Endometrium (tissue), 2 donors: ENCODE data around the gene PRKCI.
A peak's percentile ranks its signal among the peaks of the same experiment; 100 is the strongest.
"Not testable (repeated sequence)": the region's sequence is repeated elsewhere in the genome, so short reads cannot be mapped to it uniquely, and the experiment has no call there.

Source experiments
- FAIRE-seq: peaks from 2 replicates; lab custom pipeline; 2012; peaks lifted over from hg19 to GRCh38; lab: Jason Lieb, UNC
- donor health status: control.
- donor health status: control.

Gene PRKCI

GRCh38 chr3:170225166-170225565 is 2.9 kb downstream of the PRKCI start:
- no peak for FAIRE-seq

GRCh38 chr3:170226426-170226960 is 4.3 kb downstream of the PRKCI start:
- FAIRE-seq, result no peak

GRCh38 chr3:170228093-170228766 is 6.0 kb downstream of the PRKCI start:
- no peak for FAIRE-seq

GRCh38 chr3:170232266-170232665 is 10.0 kb downstream of the PRKCI start:
- no peak for FAIRE-seq

- FAIRE-seq, result peak; percentile 87
These were observed 11.3 kb downstream of the PRKCI start for GRCh38 chr3:170233530-170233929.

GRCh38 chr3:170240142-170240541 is 17.9 kb downstream of the PRKCI start:
- FAIRE-seq, result no peak

GRCh38 chr3:170240671-170241070 is 18.4 kb downstream of the PRKCI start:
- FAIRE-seq, result no peak

GRCh38 chr3:170244576-170244975 is 22.4 kb downstream of the PRKCI start:
- FAIRE-seq, result no peak

- FAIRE-seq, result no peak
These were observed 25.7 kb downstream of the PRKCI start for GRCh38 chr3:170247875-170248274.

- no peak for FAIRE-seq
These were observed 34.4 kb downstream of the PRKCI start for GRCh38 chr3:170256597-170256996.

- no peak for FAIRE-seq
These were observed 34.9 kb downstream of the PRKCI start for GRCh38 chr3:170257145-170257544.

GRCh38 chr3:170258105-170258487 is 35.9 kb downstream of the PRKCI start:
- FAIRE-seq, result no peak

GRCh38 chr3:170259907-170260306 is 37.7 kb downstream of the PRKCI start:
- no peak for FAIRE-seq

GRCh38 chr3:170267793-170268192 is 45.6 kb downstream of the PRKCI start:
- FAIRE-seq, result no peak

- FAIRE-seq, result not testable (repeated sequence)
These were observed 47.5 kb downstream of the PRKCI start for GRCh38 chr3:170269673-170270254.

GRCh38 chr3:170270282-170270881 is 48.2 kb downstream of the PRKCI start:
- no peak for FAIRE-seq

- no peak for FAIRE-seq
These were observed 52.4 kb downstream of the PRKCI start for GRCh38 chr3:170274641-170275040.

- FAIRE-seq, result no peak
These were observed 53.6 kb downstream of the PRKCI start for GRCh38 chr3:170275832-170276231.

- FAIRE-seq, result not testable (repeated sequence)
These were observed 55.1 kb downstream of the PRKCI start for GRCh38 chr3:170277311-170277710.

- FAIRE-seq, result no peak
These were observed 55.8 kb downstream of the PRKCI start for GRCh38 chr3:170277833-170278580.

GRCh38 chr3:170278627-170279026 is 56.4 kb downstream of the PRKCI start:
- no peak for FAIRE-seq

- no peak for FAIRE-seq
These were observed 68.0 kb downstream of the PRKCI start for GRCh38 chr3:170290194-170290593.

GRCh38 chr3:170295586-170295985 is 73.4 kb downstream of the PRKCI start:
- no peak for FAIRE-seq
